RWPE1 (cell line): Measurements from ENCODE around the gene MAP6D1.

Experiments used
- CTCF ChIA-PET: fragments of 350-600 bp; sonication (Branson Sonifier 250); formaldehyde crosslinking; extraction: SDS; loops from one replicate; lab custom pipeline; 2021; lab: Yijun Ruan, JAX
- POLR2A ChIA-PET: fragments of 400-600 bp; formaldehyde crosslinking; extraction: SDS; loops from one replicate; lab custom pipeline; 2020; ENCODE audit warnings: antibody characterized with exemption; ENCODE audit not compliant: low non-redundant PET; lab: Yijun Ruan, JAX
- DNase-seq: peaks from one replicate; pipeline ENCODE4 v3.0.0; 2012; ENCODE audit warnings: low spot score
- H3K27ac ChIP-seq: fragments of 450-650 bp; 2 replicates; pipeline ENCODE4 v1.5.1; 2017
- CTCF ChIP-seq: fragments of 450-650 bp; conservative IDR thresholded peaks from 2 replicates; pipeline ENCODE4 v1.5.1; 2017; ENCODE audit warnings: low read depth, mild to moderate bottlenecking

MAP6D1 gene

GRCh38 chr3:183825456-183826161 lies at the start of gene MAP6D1:
MAP6D1 (minus strand) TSS chr3:183825577; CDS start chr3:183825547, 30 bp downstream.
- DNase-seq, result peak; percentile 38
- ChIA-PET POLR2A (no interaction called here), CTCF (interaction anchor here (0.5 to 1.5 kb wide), 2 partner anchors 14 to 1211 kb away, joined by 3 to 4 read pairs; no protein-coding TSS in a partner anchor)
- H3K27ac ChIP-seq, result peak within 1 kb of the TSS; percentile 68
- TF ChIP-seq CTCF, result peak; percentile 58; the same call in 1 of the 2 replicates

GRCh38 chr3:183873914-183874313 lies 48.5 kb upstream of the MAP6D1 start:
- no peak overlapping the region for H3K27ac ChIP-seq
- CTCF ChIA-PET, result no interaction called here
- no peak for TF ChIP-seq CTCF
- no peak for DNase-seq
- POLR2A ChIA-PET, result interaction anchor here (0.8 kb wide), 1 partner anchor 11 kb away, joined by 8 read pairs; the partner anchor contains the start of gene PARL

GRCh38 chr3:183871541-183871940 lies 46.2 kb upstream of the MAP6D1 start:
- ChIA-PET POLR2A (no interaction called here), CTCF (interaction anchor here (0.6 kb wide), 1 partner anchor 59 kb away, joined by 3 read pairs; no protein-coding TSS in a partner anchor)
- no peak overlapping the region for H3K27ac ChIP-seq
- no peak for TF ChIP-seq CTCF
- DNase-seq, result peak; percentile 26

- no peak overlapping the region for H3K27ac ChIP-seq
- ChIA-PET CTCF (no interaction called here), POLR2A (no interaction called here)
- DNase-seq, result no peak
- TF ChIP-seq CTCF, result no peak
Measured at GRCh38 chr3:183870563-183870962, 45.2 kb upstream of the MAP6D1 start.

GRCh38 chr3:183868796-183869195 lies 43.4 kb upstream of the MAP6D1 start:
- no peak for TF ChIP-seq CTCF
- ChIA-PET CTCF (no interaction called here), POLR2A (interaction anchor here (0.6 kb wide), 1 partner anchor 174 kb away, joined by 3 read pairs; no protein-coding TSS in a partner anchor)
- H3K27ac ChIP-seq, result no peak overlapping the region
- DNase-seq, result no peak

GRCh38 chr3:183862610-183863009 lies 37.2 kb upstream of the MAP6D1 start:
- H3K27ac ChIP-seq, result no peak overlapping the region
- DNase-seq, result no peak
- POLR2A ChIA-PET, result no interaction called here
- CTCF ChIA-PET, result interaction anchor here (0.7 kb wide), 1 partner anchor 17 kb away, joined by 3 read pairs; no protein-coding TSS in a partner anchor
- no peak for TF ChIP-seq CTCF
